ENCODE results near the gene SYTL4. TPM values are rescaled to one million over a fixed set of nuclear protein-coding genes. Genes with fewer than 3 reads are reported as not detected.

Gene SYTL4
- total and polyA plus RNA-seq, 2 of the 8 experiments (the other 6 are each of a cell fraction or from before 2014, with no cell fraction given), result 0.11 TPM

DNA sequence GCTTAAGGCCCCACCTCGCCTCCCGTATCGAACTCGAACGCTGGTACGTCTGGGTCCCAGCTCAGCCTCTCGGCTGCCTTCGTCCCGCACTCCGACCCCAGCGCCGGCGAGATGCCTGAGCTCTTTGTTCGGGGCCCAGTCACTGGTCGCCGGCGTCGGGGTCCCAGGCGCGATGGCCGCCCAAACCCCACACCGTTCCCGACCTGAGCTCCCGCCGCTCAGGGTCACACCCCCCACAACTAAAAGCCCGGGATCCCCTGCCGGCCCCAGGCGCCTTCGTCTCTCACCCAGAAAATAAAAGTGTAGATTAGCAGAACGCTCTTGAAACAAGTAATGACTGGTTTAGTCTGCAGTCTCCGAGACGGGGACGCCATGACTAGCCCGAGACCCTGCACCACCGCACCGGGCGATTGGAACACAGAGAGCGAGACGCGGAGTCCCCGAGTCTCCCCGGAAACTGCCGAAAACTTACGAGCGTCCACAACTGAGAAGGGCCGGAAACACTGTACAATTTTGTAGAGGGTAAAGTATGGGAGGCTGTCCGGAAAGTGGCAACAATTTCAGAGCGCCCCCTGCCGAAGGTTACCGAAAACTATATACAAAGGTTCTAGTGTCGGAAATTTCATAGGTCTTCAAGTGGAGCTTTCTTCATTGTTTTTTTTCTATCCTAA lies 95.5 kb downstream of the SYTL4 start, which contains the start of gene TSPAN6:
TSS of gene TSPAN6 (minus strand) at position 486 of the 671 bp plus-strand sequence. CDS start at position 374, 112 bp downstream.
- Histone ChIP-seq H3K27me3 (replicated peaks in 1 of 4; ENCODE audit: control insufficient read depth in 3 of 4, extremely low read depth in 1 of 4, insufficient read depth in 3 of 4, low read length in 3 of 4) (no peaks in the 10 kb centered on the region), H4K8ac (ENCODE audit: extremely low read depth, insufficient read depth, low read length) (peak within 1 kb of the TSS; percentile 96), H3K18ac (ENCODE audit: extremely low read depth, low read length) (no peak within 1 kb of the TSS; the same call in 1 of the 2 replicates), H2BK5ac (ENCODE audit: low read depth, low read length) (no peak within 1 kb of the TSS; the same call in 1 of the 2 replicates), H4K20me1 (replicated peaks in 1 of 2; ENCODE audit: control insufficient read depth in 1 of 2, insufficient read depth in 2 of 2, low read length in 2 of 2) (no peaks in the 10 kb centered on the region), H3K4me3 (ENCODE audit: extremely low read depth in 1 of 4, insufficient read depth in 2 of 4, low read depth in 3 of 4, low read length in 4 of 4) (peak within 1 kb of the TSS; percentile 63 to 86 (median 75)), H4K91ac (replicated peaks; ENCODE audit: insufficient read length, low read length) (no peak within 1 kb of the TSS), H3K4me2 (ENCODE audit: insufficient read depth in 1 of 2, low read depth in 2 of 2, low read length in 2 of 2) (peak within 1 kb of the TSS; percentile 69 to 94), H2AK5ac (ENCODE audit: low read depth, low read length) (no peak within 1 kb of the TSS; the same call in 1 of the 2 replicates), H3K23ac (ENCODE audit: insufficient read length) (no peak within 1 kb of the TSS), H2AFZ (ENCODE audit: low read length) (peak within 1 kb of the TSS; percentile 32; the same call in 1 of the 2 replicates), H3K36me3 (ENCODE audit: control insufficient read depth in 2 of 4, insufficient read depth in 4 of 4, low read length in 3 of 4) (peaks cover 1 to 29% (median 9%) of the 10 kb centered on the region in 4 experiments; a peak in 5 of 8 replicates), H3K79me1 (ENCODE audit: low read depth, low read length) (no peaks in the 10 kb centered on the region), H4K5ac (ENCODE audit: insufficient read length, low read depth, low read length) (peak within 1 kb of the TSS; percentile 68), H2BK15ac (ENCODE audit: low read length) (no peak within 1 kb of the TSS), H3K79me2 (ENCODE audit: control insufficient read depth in 1 of 2, insufficient read depth in 2 of 2, low read length in 2 of 2) (peaks cover 0 to 4% of the 10 kb centered on the region in 2 experiments; a peak in 2 of 4 replicates), H3K27ac (ENCODE audit: low read depth, low read length) (peak within 1 kb of the TSS; percentile 88), H3K4ac (replicated peaks; ENCODE audit: insufficient read length, low read depth, low read length) (no peak within 1 kb of the TSS), H2BK12ac (ENCODE audit: low read depth, low read length) (no peak within 1 kb of the TSS), H3K56ac (replicated peaks; ENCODE audit: insufficient read length, low read depth, low read length) (peak within 1 kb of the TSS; percentile 30), H2BK20ac (ENCODE audit: low read length) (no peak within 1 kb of the TSS), H3K23me2 (ENCODE audit: low read depth, low read length) (no peaks in the 10 kb centered on the region), H3K14ac (ENCODE audit: insufficient read length) (no peak within 1 kb of the TSS), H2BK120ac (replicated peaks; ENCODE audit: low read depth, low read length) (no peak within 1 kb of the TSS), H3K4me1 (replicated peaks in 1 of 4; ENCODE audit: control insufficient read depth in 3 of 4, insufficient read depth in 4 of 4, low read length in 3 of 4) (peaks cover 0 to 2% (median 0%) of the 10 kb centered on the region in 4 experiments; a peak in 1 of 7 replicates), H3K9me3 (ENCODE audit: insufficient read depth in 2 of 2, low read depth in 1 of 2, low read length in 1 of 2) (no peaks in the 10 kb centered on the region), H3K9ac (replicated peaks in 1 of 4; ENCODE audit: extremely low read depth in 1 of 4, low read depth in 3 of 4, low read length in 3 of 4) (peak within 1 kb of the TSS; percentile 82 to 94 (median 88))
- WGBS, 2 experiments (ENCODE audit: extremely low coverage in 1 of 2, insufficient coverage in 1 of 2, insufficient read length in 1 of 2, insufficient replicate concordance in 2 of 2, low coverage in 1 of 2, low lambda C conversion rate in 2 of 2, missing lambda C conversion rate in 1 of 2), result 1% methylated on average over 13 of the region's 51 CpGs; no CpG with 5 or more reads in 1 of the 2 experiments
- peak; percentile 47 to 81 for DNase-seq (ENCODE audit: low read depth in 1 of 2, low spot score in 2 of 2)
- peak; percentile 92 for FAIRE-seq
- ChIA-PET POLR2A (ENCODE audit: partially characterized antibody) (interaction anchor here (0.6 to 1.9 kb wide), 16 partner anchors 10 to 233 kb away, joined by 3 to 14 read pairs (median 4); no protein-coding TSS in a partner anchor), CTCF (ENCODE audit: partially characterized antibody) (interaction anchor here (0.7 to 2.1 kb wide), 12 partner anchors 10 to 189 kb away, joined by 3 to 7 read pairs (median 4); no protein-coding TSS in a partner anchor)
- TF ChIP-seq RFX5 (IDR thresholded peaks at IDR 0.05; ENCODE audit: borderline replicate concordance, low read depth, low read length), result no peak
- TF ChIP-seq, protein P1, sequence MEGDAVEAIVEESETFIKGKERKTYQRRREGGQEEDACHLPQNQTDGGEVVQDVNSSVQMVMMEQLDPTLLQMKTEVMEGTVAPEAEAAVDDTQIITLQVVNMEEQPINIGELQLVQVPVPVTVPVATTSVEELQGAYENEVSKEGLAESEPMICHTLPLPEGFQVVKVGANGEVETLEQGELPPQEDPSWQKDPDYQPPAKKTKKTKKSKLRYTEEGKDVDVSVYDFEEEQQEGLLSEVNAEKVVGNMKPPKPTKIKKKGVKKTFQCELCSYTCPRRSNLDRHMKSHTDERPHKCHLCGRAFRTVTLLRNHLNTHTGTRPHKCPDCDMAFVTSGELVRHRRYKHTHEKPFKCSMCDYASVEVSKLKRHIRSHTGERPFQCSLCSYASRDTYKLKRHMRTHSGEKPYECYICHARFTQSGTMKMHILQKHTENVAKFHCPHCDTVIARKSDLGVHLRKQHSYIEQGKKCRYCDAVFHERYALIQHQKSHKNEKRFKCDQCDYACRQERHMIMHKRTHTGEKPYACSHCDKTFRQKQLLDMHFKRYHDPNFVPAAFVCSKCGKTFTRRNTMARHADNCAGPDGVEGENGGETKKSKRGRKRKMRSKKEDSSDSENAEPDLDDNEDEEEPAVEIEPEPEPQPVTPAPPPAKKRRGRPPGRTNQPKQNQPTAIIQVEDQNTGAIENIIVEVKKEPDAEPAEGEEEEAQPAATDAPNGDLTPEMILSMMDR (IDR thresholded peaks at IDR 0.05; ENCODE audit: control extremely low read depth in 1 of 3, insufficient read depth in 1 of 3, low read depth in 1 of 3, low read length in 3 of 3), result peak in 2 of 3 experiments; percentile 33 to 47; a peak in 3 of 4 replicates
- no peak for TF ChIP-seq JUND (IDR thresholded peaks at IDR 0.05; ENCODE audit: low read length)
- no peak for TF ChIP-seq BRCA1 (IDR thresholded peaks at IDR 0.05; ENCODE audit: low read depth, low read length)
- TF ChIP-seq CHD1 (IDR thresholded peaks at IDR 0.05; ENCODE audit: low read depth, low read length), result no peak
- peak; percentile 61; the same call in 1 of the 2 replicates for TF ChIP-seq TAF1 (IDR thresholded peaks at IDR 0.05; ENCODE audit: low read depth, low read length)
- no peak for TF ChIP-seq CBX5 (IDR thresholded peaks at IDR 0.05; ENCODE audit: low read depth, low read length)
- no peak for TF ChIP-seq HDAC6 (IDR thresholded peaks at IDR 0.05; ENCODE audit: low read depth, low read length)
- TF ChIP-seq RBBP5 (IDR thresholded peaks at IDR 0.05; ENCODE audit: borderline replicate concordance, low read depth, low read length), result no peak
- no peak for TF ChIP-seq SP2 (IDR thresholded peaks at IDR 0.05; ENCODE audit: low read length)
